Fibroblast of skin of back (primary cell): Measurements from ENCODE around the gene FARS2.
"Not testable (repeated sequence)": the region's sequence is repeated elsewhere in the genome, so short reads cannot be mapped to it uniquely, and the experiment has no call there.

Experiments
- DNase-seq: peaks from one replicate; pipeline ENCODE4 v3.0.0-alpha.2; 2013

Gene FARS2

DNA sequence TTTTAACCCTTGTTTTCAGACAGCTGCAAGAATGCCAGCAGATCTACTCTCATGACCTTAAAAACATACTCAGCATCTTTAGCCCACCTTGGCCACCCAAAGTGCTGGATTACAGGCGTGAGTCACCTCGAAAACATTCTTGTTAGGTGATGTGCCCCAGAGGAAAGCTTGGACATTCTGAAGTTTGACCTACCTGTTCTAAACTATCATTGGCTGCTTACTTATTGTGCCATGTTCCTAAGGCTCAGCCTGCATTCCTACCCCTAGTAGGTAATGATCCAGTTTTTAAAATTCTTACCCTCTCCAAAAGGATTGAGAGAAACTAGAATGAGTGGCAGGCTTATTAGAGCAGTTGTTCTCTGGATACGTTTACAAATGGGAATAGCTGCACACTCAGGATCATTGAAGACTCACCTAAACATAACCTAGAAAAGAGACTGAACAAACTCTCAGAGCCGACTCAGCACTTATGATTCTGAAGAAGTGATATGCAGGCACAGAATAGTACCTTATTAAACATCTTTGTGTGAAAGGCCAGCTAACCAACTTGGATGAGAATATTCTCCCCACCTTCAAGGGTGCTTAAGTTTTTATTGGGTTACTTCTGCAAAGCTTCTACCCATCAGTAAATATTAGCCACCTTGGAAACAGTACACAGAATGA, 383.3 kb downstream of the FARS2 start:
- no peak for DNase-seq

DNA sequence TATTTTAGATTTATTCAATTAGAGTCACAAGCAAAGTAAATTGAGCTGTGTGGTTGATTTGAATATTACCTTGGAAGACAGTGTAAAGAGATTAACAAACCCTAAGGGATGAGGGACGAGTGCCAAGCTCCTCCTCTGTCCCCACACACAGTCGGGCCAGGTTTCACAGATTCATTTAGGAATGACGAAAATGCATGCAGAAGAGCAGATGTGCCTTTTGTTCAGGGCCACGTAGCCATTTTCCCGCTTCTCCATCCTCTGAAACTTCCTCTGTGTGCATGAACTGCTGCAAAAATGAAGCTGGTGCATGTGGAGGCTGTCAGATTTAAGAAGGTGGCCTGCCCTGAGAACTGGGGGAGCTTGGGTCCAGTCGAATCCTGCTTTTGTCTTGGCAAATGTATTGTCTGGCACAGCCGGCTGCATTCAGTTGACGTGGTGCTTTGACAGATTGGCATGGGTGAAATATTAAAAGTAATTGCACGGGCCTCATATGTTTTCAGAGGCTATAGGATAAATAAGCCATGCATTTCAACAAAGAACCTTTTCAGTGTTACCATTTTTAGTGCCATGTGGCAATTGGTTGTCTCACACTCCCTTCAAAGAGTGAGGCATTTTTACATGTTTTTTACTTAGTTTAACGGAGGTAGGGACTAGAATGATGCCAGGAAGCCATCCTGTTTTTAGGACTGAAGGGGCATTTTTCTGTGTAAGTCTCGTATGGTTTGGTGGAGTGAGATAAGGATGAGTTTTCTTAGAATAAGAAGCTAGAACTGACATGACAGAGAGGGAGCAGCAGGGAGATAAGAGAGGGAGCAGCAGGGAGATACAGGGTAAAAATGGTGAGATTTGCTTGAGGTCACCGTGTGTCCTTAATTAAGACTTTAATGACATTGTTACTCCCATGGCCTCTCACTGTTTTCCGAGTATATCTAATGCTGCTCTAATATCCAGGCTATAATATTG, 384.3 kb downstream of the FARS2 start:
- no peak for DNase-seq

DNA sequence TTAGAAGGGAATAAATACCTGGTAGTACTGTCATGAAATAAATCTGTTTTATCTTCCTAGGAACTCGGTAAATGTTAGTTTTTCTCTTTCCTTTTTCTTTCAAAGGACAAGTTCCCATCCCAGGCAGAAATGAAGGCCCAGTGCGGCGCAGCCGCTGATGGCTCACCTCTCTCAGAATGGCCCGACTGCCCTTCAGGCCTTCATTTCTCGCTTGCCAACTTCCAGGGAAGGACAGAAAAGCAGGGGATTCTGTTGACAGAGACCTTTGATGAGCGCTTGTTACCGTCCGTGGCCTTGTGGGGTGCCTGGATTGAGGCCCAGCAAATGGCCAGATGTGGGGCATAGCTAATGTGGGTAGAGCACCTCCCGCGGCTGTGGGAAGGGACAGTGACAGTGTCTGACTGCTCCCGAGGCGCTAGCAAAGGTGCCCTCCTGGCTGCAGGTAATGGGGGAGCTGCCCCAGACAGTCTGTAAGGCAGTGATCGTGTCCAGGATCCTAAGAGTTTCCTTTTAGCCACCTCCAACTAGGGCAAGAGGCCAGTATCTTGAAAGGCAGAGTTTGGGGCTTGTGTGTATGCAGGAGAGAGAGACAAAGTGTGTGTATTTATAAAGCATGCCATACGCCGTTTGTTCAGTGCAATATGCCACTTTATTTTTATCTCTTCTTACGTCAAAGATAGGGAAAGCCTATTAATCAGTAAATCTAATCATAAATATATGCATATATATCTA, 391.3 kb downstream of the FARS2 start:
- no peak for DNase-seq

DNA sequence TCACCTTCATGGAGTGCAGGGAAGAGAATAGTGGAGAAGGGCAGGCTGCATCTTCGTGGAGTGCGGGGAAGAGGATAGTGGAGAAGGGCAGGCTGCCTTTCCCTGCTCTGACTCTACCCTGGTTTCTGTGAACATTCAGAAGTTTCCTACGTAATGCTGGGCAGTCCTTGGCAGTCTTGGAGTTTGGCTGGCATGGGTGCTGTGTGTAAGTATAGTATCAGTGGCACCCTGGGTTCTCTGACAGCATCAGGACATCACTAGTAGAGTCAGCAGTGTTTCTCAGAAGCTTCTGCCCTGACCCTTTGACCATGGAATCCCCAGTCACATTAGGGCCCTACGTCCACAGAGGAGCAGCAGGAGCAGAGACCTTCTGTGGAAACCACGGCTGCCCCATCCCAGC, 392.5 kb downstream of the FARS2 start:
- no peak for DNase-seq

DNA sequence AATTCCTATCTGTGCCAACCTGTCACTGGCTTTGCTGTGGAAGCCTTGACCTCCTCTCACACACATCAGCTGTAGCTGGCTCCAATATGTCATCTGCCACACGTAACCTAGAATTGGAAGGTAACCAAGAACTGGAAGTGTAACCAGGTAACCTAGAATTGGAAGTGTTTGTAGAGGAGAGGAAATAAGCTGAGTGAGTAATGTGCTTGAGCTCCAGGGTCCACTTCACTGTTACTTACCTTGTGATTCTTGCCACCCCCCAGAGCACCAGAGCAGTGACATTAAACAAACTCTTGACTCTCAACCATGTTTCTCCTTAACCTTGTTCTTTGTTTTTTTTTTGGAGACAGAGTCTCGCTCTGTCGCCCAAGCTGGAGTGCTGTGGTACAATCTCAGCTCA, 394.9 kb downstream of the FARS2 start:
- DNase-seq = no peak

DNA sequence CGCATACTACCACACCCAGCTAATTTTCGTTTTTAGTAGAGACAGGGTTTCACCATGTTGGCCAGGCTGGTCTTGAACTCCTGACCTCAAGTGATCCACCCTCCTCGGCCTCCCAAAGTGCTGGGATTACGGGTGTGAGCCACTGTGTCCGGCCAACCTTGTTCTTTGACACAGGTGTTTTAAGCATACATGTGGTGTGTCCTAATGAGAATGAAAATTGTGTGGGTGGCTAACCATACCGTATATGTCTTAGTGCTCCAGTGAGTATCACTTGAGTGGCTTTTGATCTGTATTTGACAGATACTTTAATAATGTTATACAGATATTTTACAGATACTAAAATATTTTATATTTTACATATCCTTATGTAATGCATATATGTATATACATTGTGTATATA, 395.4 kb downstream of the FARS2 start:
- DNase-seq = not testable (repeated sequence)

DNA sequence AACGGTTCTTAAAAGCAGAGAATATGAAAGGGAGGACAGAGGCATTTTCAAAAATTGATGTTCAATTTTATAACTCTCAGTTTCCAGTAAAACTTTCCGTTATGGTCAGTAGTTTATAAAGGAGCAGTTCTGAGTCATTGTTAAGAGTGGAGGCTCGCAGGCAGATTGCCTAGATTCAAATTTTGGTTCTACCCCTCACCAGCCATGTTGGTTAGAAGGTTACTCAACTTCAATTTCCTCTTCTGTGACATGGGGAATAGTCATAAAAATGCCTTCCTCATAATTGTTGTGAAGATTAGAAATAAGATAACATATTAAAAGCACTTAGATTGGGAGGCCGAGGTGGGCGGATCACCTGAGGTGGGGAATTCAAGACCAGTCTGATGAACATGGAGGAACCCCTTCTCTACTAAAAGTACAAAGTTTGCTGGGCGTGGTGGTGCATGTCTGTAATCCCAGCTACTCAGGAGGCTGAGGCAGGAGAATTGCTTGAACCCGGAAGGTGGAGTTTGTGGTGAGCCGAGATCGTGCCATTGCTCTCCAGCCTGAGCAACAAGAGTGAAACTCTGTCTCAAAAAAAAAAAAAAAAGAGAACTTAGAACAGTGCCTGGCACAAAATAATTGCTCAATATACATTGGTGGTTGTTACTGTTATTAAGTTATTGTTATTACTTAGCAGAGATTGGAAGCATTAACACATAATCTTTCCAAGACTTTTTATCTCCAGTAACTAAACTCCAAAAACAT, 396.5 kb downstream of the FARS2 start:
- DNase-seq = no peak

DNA sequence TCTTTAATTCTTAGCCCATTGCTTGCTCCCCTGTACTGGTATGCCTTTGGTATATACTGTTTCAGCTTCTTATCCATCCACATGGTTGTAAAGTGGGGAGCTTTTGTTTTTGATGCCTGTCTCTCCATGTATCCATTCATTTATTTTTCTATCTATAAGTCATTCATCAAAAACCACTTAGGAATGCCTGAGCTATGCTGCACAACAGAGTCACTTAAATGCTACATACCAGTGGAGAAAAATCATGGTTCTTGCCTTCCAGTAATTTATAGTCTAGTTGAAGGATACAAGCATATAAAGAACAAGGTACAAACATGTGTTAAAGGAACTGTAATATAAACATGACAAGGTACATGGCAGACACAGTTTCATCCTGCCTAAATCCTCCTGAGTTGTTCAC, 398.2 kb downstream of the FARS2 start:
- peak; percentile 32 for DNase-seq

DNA sequence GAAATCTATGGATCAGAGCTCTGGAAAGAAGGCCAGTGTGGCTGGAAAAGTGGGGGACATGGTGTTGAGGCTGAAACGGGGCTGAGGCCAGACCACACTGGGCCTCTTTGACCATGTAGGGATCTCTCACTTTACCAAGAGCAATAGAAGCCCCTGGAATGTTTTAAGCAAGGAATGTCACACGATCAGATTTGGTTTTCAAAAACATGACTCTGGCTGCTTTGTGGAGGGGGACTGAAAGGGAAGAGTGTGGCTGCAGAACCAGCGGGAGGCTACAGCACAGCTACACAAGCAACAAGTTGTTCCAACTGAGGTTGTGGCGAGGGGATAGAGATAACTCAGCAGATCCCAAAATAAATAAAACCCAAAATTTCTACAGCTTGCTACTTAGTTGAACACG, 399.5 kb downstream of the FARS2 start:
- no peak for DNase-seq

DNA sequence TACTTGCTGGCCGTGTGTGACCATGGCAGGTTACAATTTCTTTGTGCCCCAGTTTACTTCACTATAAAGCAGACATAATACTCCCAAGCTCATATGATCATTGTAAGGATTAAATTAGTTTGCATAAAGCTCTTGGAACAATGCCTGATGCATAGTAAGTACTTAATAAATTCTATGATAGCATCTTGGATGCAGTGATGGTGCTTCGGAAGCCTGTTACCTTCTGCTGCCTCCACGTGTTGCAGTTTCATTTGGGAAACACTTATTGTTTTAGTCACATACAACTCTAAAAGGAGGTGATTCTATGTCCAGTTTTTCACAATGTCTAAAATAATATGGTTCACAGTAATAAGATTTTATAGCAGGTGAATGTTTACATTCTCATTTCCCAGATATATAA, 401.5 kb downstream of the FARS2 start:
- DNase-seq = no peak

DNA sequence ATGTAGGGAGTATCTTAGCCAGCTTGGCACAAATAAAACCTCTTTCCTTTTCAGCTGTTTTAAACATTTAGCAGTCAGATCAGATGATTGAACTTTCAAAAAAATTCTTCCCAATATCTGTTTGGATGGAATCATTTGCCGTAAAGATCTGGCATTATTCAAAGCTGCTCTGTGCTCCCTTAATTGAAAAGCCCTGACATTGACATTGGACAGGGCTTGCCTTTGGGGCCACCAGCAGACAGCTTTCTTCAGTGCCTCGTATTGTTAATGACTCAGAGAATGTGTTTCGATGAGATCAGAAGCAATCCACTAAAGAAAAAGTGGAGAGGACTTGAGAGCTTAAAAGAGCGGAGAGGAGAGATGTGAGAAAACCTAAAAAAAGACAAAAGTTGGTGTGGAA, 401.9 kb downstream of the FARS2 start:
- no peak for DNase-seq

DNA sequence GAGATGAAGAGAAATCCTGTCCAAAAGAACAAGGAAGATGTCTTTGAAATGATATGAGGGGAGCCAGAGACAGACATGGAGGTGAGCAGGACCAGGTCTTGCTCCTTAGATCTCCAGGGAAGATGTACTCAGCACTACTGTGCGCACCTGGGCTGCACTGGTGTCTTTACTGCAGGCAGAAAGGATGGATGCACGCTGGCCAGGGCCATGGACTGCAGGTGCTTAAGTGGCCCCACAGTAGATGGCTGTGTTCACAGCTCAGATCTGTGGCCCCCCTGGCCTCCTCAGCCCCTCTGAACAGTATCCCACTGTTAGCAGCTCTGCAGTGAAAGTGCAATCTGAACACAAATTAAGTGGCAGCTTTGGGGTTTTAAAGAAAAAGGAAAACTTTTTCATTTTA, 402.4 kb downstream of the FARS2 start:
- DNase-seq = no peak

DNA sequence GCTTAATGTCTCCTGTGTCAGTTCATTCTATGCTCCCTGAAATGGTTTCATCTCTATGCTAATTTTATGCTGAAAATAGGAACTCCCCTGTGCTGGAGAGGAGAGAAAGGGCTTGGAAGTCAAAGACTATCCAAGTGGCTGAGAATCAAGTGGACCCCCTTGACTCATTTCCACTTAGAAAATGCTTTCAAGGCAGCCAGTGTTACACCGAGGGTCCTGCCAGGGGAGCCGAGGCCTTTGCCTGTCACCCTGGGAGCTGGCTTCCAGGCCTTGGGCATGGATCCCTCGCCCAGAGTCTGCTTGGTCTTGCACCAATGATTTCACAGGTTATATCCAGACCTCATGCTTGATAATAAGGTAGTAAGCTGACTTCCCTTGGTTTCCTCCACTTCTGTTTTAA, 402.8 kb downstream of the FARS2 start:
- no peak for DNase-seq

DNA sequence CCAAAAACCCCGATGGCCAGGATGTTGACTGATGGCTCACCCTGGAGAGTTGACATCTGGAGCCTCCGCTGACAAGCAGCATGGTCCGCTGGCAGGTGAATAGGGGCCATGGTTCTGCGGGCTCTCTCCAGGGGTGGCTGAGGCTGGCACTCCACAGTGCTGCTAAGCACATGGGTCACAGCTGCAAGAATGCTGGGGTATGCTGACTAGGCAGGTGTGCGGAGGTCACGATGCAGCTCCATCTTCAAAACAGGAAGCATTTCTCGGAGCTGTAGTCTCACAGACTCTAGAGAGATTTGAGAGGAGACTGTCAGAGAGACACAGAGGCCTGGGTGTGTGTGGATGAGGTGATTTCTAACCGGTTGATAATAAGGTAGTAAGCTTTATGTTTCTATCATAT, 403.9 kb downstream of the FARS2 start:
- DNase-seq = no peak

DNA sequence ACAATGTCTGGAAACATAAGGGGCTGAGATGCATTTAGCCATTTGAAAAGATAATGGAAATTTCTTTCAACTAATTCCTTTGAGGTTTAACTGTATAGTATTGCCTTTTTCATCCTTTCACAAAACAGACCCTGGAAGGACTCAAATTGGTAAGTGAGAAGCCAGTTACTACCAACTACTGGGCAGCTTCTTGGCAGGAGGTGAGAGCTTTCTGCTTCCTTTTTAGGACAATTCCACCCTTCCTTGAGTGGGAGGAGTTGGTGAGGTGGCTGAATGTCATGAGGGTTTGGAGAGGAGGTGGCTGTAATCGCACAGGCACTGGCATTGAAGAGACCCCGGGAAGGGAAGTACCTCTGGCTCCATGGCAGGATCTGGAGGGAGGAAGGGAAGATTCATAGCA, 404.4 kb downstream of the FARS2 start:
- no peak for DNase-seq

DNA sequence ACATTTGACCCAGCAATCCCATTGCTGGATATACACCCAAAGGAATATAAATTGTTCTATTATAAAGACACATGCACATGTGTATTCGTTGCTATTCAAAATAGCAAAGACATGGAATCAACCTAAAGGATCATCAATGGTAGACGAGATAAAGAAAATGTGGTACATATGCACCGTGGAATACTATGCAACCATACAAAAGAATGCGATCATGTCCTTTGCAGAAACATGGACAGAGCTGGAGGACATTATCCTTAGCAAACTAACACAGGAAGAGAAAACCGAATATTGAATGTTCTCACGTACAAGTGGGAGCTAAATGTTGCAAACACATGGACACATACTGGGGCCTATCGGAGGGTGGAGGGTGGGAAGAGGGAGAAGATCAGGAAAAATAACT, 405.4 kb downstream of the FARS2 start:
- DNase-seq = no peak

DNA sequence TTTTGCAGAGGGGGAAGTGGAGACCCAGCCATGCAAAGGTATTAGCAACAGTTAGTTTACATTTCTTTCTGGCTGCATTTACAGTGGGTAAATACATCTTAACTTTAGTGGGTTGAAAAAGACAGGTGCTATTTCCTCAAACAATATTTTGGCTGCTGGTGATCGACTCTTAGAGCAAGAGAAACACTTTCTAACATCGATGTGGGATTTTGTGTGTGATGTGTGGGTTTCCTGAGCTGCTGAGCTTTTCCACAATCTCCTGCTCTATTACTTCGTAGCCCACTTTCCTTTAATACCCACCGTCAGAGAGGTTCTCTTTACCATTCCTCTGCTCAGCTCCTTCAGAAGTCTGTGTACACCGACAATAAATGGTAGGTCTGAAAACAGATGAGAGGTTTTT, 406.4 kb downstream of the FARS2 start:
- DNase-seq = no peak

DNA sequence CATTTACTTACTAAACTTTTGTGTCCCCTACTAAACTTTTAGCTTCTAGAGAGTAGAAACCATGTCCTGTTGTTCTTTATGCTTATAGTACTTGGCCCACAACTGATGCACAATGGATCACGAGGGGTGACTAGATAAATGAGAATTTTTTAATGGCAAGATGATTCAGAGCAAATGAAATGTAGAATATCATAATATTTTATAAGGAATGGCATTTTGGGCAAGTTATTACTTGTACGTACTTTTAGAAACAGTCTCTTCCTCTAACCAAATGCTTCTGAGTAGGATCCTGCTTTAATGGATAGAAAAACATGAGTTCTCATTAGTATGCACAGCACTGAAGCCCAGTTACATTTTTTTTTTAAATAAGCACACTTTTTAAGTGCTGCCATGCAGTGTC, 409.1 kb downstream of the FARS2 start:
- no peak for DNase-seq

DNA sequence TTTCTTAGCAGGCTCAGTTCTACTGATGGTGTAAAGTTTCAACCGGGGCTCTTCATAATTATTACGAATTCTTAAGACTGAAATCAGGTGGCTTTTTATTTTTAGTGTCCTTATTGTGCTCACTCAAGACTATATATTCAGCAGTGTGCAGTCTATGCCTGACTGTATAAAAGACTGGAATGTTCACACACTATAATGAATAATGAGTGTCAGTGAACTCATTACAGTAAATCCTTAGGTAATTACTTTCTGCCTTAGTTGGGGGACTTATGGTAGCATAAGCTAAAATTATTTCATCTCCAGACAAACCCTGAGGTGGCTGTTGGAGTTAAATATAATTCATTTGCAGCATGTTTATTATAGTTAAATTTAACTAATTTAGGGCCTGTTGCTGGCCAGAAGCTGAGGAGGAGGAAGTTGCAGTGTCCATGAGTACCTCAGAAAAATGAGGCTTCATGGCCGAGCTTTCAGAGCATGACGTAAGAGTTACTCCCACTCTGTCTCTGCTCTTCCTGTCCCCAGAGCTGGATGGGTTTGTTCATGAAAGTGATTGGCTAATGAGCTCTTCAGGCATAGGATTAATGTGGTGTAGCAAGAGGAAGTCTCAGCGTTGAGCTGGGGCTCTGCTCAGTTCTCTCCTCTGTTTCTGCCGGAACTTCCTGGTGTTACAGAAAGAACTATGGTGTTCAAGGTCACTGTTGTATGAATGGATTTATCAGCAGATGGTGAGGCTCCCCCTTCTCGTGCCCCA, 409.7 kb downstream of the FARS2 start:
- peak; percentile 27 for DNase-seq

DNA sequence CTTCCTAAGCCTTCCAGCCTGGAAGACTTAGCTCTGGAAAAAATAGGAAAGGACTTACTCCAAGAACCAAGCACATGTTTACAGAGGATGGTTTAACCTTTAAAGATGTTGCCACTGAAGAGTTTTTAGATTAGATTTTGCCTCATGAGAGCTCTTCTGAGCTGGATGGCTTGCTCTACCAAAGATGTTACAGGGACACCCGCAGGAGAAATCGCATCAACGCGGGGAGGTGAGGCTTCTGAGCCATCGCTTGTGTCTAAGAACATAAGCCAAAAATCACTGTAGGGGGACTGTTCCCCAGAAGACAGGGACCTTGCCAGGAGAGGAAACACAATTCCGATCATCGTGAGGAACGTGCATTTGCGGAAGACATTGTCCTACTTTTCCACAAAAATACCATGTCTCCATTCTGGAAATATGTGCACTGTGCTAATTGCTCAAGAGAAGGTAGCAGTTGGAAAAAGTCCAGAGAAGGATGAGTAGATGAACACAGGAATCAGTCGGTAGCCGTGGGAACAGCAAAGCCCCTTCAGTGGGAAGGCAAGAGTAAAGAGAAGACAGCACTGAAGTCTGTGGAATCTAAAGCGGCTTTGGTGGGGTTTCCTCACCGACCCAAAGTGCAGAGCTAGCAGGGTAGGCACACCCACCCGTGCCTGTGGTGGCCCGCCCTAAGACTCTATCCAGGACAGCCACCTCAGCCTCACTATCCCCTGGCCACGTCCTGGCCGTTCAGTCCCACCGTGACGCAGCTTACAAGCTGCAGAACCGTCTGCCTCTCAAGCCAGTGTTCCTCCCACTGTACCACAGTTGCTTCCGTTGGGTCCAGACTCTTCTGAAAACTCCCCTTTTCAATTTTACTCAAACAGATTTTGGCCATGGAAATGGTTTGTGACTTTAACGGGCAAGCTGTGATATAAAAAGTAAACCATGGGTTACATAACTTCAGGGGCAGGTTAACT, 410.6 kb downstream of the FARS2 start:
- DNase-seq = no peak

DNA sequence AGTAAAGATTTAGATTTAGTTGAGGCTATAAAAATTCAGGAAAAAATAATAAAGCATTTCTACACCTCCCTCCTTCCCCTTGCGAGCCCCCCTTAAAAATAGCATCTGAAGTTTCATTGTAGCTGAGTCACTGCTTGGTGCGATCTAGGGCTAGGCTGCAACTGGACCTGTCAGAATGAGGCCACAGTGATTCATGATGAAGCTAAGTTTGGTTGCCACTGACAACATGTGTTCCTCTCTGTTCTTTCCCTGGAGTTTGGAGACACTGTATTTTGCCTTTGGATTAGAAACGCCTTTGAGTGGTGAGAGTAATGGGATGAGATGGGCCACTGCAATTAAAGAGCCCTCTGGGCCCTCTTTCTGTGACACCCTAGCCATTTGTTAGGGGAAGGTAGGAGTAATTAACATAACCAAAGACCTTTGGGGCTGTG, 411.3 kb downstream of the FARS2 start:
- DNase-seq = peak; percentile 92
